Keratinocyte (primary cell): ENCODE measurements around the gene PTPRN2.

Experiments used
- EZH2 ChIP-seq: IDR thresholded peaks from one replicate; pipeline ENCODE4 v1.6.1; 2012; ENCODE audit warnings: inconsistent platforms, mild to moderate bottlenecking, low read length, moderate library complexity
- TF ChIP-seq, protein P1 (sequence below), 3 experiments: IDR thresholded peaks in 1 of 3; conservative IDR thresholded peaks in 1 of 3; optimal IDR thresholded peaks in 1 of 3; 2 replicates in 2 of 3; 3 replicates in 1 of 3; pipeline versions ENCODE3 to v1.5.1; 2011; ENCODE audit warnings: low read length in 3 of 3, mild to moderate bottlenecking in 3 of 3, moderate library complexity in 2 of 3, control low read depth in 1 of 3, inconsistent platforms in 1 of 3; ENCODE audit not compliant: insufficient read depth in 2 of 3; ENCODE audit errors: extremely low read depth in 1 of 3

DNA sequence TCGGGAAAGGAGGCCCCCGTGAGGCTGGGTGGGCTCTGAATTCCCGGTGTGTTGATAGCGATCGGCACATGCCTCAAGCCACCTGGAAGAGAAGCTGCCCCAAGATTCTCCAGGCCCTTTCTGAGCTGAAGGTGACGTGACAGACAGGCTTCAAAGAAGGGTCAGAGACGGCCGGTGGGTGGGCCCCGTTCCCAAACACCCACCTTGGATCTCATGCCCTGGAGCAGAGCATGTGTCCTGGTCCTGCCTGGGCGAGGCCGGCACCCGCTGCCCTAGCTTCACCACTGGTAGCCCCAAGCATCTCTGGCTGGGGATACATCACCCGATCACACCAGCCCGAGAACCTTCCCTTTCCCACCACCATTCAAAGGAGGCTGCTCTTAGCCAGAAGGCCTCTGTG, 851.8 kb downstream of the PTPRN2 start:
- TF ChIP-seq, protein P1, sequence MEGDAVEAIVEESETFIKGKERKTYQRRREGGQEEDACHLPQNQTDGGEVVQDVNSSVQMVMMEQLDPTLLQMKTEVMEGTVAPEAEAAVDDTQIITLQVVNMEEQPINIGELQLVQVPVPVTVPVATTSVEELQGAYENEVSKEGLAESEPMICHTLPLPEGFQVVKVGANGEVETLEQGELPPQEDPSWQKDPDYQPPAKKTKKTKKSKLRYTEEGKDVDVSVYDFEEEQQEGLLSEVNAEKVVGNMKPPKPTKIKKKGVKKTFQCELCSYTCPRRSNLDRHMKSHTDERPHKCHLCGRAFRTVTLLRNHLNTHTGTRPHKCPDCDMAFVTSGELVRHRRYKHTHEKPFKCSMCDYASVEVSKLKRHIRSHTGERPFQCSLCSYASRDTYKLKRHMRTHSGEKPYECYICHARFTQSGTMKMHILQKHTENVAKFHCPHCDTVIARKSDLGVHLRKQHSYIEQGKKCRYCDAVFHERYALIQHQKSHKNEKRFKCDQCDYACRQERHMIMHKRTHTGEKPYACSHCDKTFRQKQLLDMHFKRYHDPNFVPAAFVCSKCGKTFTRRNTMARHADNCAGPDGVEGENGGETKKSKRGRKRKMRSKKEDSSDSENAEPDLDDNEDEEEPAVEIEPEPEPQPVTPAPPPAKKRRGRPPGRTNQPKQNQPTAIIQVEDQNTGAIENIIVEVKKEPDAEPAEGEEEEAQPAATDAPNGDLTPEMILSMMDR (optimal IDR thresholded peaks at IDR 0.05 in 1 of 3, IDR thresholded peaks at IDR 0.05 in 1 of 3, conservative IDR thresholded peaks at IDR 0.05 in 1 of 3; ENCODE audit: extremely low read depth in 1 of 3, insufficient read depth in 2 of 3, low read length in 3 of 3): no peak
- no peak for TF ChIP-seq EZH2
